ENCODE measurements around the gene TAF10.

TAF10 gene

DNA sequence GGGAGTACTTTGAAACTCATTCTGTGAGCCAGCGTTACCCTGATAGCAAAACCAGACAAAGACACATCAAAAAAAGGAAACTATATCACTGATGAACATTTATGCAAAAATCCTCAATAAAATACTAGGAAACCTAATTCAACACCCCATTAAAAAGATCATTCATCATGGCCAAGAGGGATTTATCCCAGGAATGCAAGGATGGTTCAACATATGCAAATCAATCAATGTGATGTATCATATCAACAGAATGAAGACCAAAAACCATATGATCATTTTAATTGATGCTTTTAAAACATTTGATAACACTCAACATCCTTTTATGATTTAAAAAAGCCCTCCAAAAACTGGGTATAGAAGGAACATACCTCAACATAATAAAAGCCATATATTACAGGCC lies 28.4 kb downstream of the TAF10 start:
- Histone ChIP-seq H3K4me1 (ENCODE audit: control insufficient read depth in 1 of 2, insufficient read depth in 2 of 2, low read length in 2 of 2) (no peaks in the 10 kb centered on the region), H3K4ac (ENCODE audit: low read depth, low read length) (no peak overlapping the region), H3K9ac (ENCODE audit: low read length) (no peak overlapping the region), H3K79me1 (ENCODE audit: low read length) (no peaks in the 10 kb centered on the region), H2AFZ (ENCODE audit: insufficient read depth, low read length, poor library complexity) (no peak overlapping the region), H3K27ac (ENCODE audit: low read depth, low read length) (no peak overlapping the region), H3K4me3 (ENCODE audit: low read depth, low read length) (no peak overlapping the region), H2BK5ac (ENCODE audit: low read depth, low read length, poor library complexity) (no peak overlapping the region), H4K91ac (ENCODE audit: low read depth, low read length) (no peak overlapping the region), H4K12ac (ENCODE audit: low read depth, low read length) (no peak overlapping the region), H2AK5ac (ENCODE audit: low read length) (no peak overlapping the region), H3K79me2 (ENCODE audit: control insufficient read depth, insufficient read depth, low read length, poor library complexity) (peaks cover 2% of the 10 kb centered on the region), H2BK12ac (ENCODE audit: low read length) (no peak overlapping the region), H3K14ac (ENCODE audit: low read length) (no peak overlapping the region), H2BK120ac (ENCODE audit: insufficient read depth, low read length, poor library complexity) (no peak overlapping the region), H3K4me2 (ENCODE audit: low read length) (no peak overlapping the region), H3K27me3 (ENCODE audit: insufficient read depth, low read length) (no peaks in the 10 kb centered on the region), H3K9me3 (ENCODE audit: insufficient read depth, low read depth, low read length) (no peaks in the 10 kb centered on the region), H4K8ac (ENCODE audit: low read depth, low read length) (no peak overlapping the region), H3K18ac (ENCODE audit: low read length) (no peak overlapping the region), H3K23ac (ENCODE audit: low read length) (no peak overlapping the region), H3K36me3 (ENCODE audit: control insufficient read depth in 1 of 2, insufficient read depth in 2 of 2, low read length in 2 of 2) (peaks cover 0 to 2% of the 10 kb centered on the region in 2 experiments)
- WGBS (ENCODE audit: extremely low coverage, insufficient coverage, insufficient read length): no CpG with 5 or more reads among the region's 1 CpG
- DNase-seq: no peak

- no peak overlapping the region for H4K12ac ChIP-seq (ENCODE audit: low read depth, low read length)
- H3K79me1 ChIP-seq (ENCODE audit: low read length): peaks cover 2% of the 10 kb centered on the region
- no peaks in the 10 kb centered on the region for H3K79me2 ChIP-seq (ENCODE audit: control insufficient read depth, insufficient read depth, low read length, poor library complexity)
- H3K9me3 ChIP-seq (ENCODE audit: insufficient read depth, low read depth, low read length): no peaks in the 10 kb centered on the region
- peaks cover 4 to 8% of the 10 kb centered on the region in 2 experiments for H3K4me1 ChIP-seq (ENCODE audit: control insufficient read depth in 1 of 2, insufficient read depth in 2 of 2, low read length in 2 of 2)
- peaks cover 0 to 2% of the 10 kb centered on the region in 2 experiments for H3K36me3 ChIP-seq (ENCODE audit: control insufficient read depth in 1 of 2, insufficient read depth in 2 of 2, low read length in 2 of 2)
- H3K9ac ChIP-seq (ENCODE audit: low read length): no peak overlapping the region
- H3K27me3 ChIP-seq (ENCODE audit: insufficient read depth, low read length): no peaks in the 10 kb centered on the region
- H2AFZ ChIP-seq (ENCODE audit: insufficient read depth, low read length, poor library complexity): no peak overlapping the region
- no CpG with 5 or more reads among the region's 2 CpGs for WGBS (ENCODE audit: extremely low coverage, insufficient coverage, insufficient read length)
- H3K23ac ChIP-seq (ENCODE audit: low read length): no peak overlapping the region
- no peak overlapping the region for H3K18ac ChIP-seq (ENCODE audit: low read length)
- no peak overlapping the region for H3K4ac ChIP-seq (ENCODE audit: low read depth, low read length)
- no peak overlapping the region for H2BK12ac ChIP-seq (ENCODE audit: low read length)
- H3K4me3 ChIP-seq (ENCODE audit: low read depth, low read length): no peak overlapping the region
- no peak overlapping the region for H4K8ac ChIP-seq (ENCODE audit: low read depth, low read length)
- DNase-seq: no peak
- H4K91ac ChIP-seq (ENCODE audit: low read depth, low read length): no peak overlapping the region
- H3K27ac ChIP-seq (ENCODE audit: low read depth, low read length): no peak overlapping the region
- H3K14ac ChIP-seq (ENCODE audit: low read length): no peak overlapping the region
- H2AK5ac ChIP-seq (ENCODE audit: low read length): no peak overlapping the region
- no peak overlapping the region for H2BK120ac ChIP-seq (ENCODE audit: insufficient read depth, low read length, poor library complexity)
- H3K4me2 ChIP-seq (ENCODE audit: low read length): no peak overlapping the region
- H2BK5ac ChIP-seq (ENCODE audit: low read depth, low read length, poor library complexity): no peak overlapping the region
Observed at GRCh38 chr11:6579681-6580080, 32.3 kb downstream of the TAF10 start.

GRCh38 chr11:6578134-6578533 lies 33.9 kb downstream of the TAF10 start:
- Histone ChIP-seq H3K18ac (ENCODE audit: low read length) (no peak overlapping the region), H3K14ac (ENCODE audit: low read length) (no peak overlapping the region), H4K8ac (ENCODE audit: low read depth, low read length) (no peak overlapping the region), H3K79me2 (ENCODE audit: control insufficient read depth, insufficient read depth, low read length, poor library complexity) (no peaks in the 10 kb centered on the region), H2BK5ac (ENCODE audit: low read depth, low read length, poor library complexity) (no peak overlapping the region), H3K27me3 (ENCODE audit: insufficient read depth, low read length) (no peaks in the 10 kb centered on the region), H3K23ac (ENCODE audit: low read length) (no peak overlapping the region), H2AK5ac (ENCODE audit: low read length) (no peak overlapping the region), H4K91ac (ENCODE audit: low read depth, low read length) (no peak overlapping the region), H2AFZ (ENCODE audit: insufficient read depth, low read length, poor library complexity) (no peak overlapping the region), H3K79me1 (ENCODE audit: low read length) (peaks cover 2% of the 10 kb centered on the region), H3K36me3 (ENCODE audit: control insufficient read depth in 1 of 2, insufficient read depth in 2 of 2, low read length in 2 of 2) (peaks cover 0 to 2% of the 10 kb centered on the region in 2 experiments), H2BK12ac (ENCODE audit: low read length) (no peak overlapping the region), H3K9ac (ENCODE audit: low read length) (no peak overlapping the region), H3K4ac (ENCODE audit: low read depth, low read length) (no peak overlapping the region), H4K12ac (ENCODE audit: low read depth, low read length) (no peak overlapping the region), H3K4me1 (ENCODE audit: control insufficient read depth in 1 of 2, insufficient read depth in 2 of 2, low read length in 2 of 2) (peaks cover 4 to 8% of the 10 kb centered on the region in 2 experiments), H3K4me3 (ENCODE audit: low read depth, low read length) (no peak overlapping the region), H3K9me3 (ENCODE audit: insufficient read depth, low read depth, low read length) (no peaks in the 10 kb centered on the region), H3K4me2 (ENCODE audit: low read length) (no peak overlapping the region), H2BK120ac (ENCODE audit: insufficient read depth, low read length, poor library complexity) (no peak overlapping the region), H3K27ac (ENCODE audit: low read depth, low read length) (no peak overlapping the region)
- DNase-seq: no peak
- WGBS (ENCODE audit: extremely low coverage, insufficient coverage, insufficient read length): no CpG with 5 or more reads among the region's 1 CpG

GRCh38 chr11:6576471-6577373 lies 35.3 kb downstream of the TAF10 start:
- Histone ChIP-seq H3K79me1 (ENCODE audit: low read length) (peaks cover 2% of the 10 kb centered on the region), H3K9me3 (ENCODE audit: insufficient read depth, low read depth, low read length) (no peaks in the 10 kb centered on the region), H3K4me2 (ENCODE audit: low read length) (no peak overlapping the region), H2AK5ac (ENCODE audit: low read length) (no peak overlapping the region), H2AFZ (ENCODE audit: insufficient read depth, low read length, poor library complexity) (no peak overlapping the region), H2BK5ac (ENCODE audit: low read depth, low read length, poor library complexity) (no peak overlapping the region), H3K23ac (ENCODE audit: low read length) (no peak overlapping the region), H3K27me3 (ENCODE audit: insufficient read depth, low read length) (no peaks in the 10 kb centered on the region), H2BK120ac (ENCODE audit: insufficient read depth, low read length, poor library complexity) (no peak overlapping the region), H3K36me3 (ENCODE audit: control insufficient read depth in 1 of 2, insufficient read depth in 2 of 2, low read length in 2 of 2) (peaks cover 0 to 2% of the 10 kb centered on the region in 2 experiments), H3K27ac (ENCODE audit: low read depth, low read length) (no peak overlapping the region), H3K79me2 (ENCODE audit: control insufficient read depth, insufficient read depth, low read length, poor library complexity) (no peaks in the 10 kb centered on the region), H4K12ac (ENCODE audit: low read depth, low read length) (no peak overlapping the region), H3K4me3 (ENCODE audit: low read depth, low read length) (no peak overlapping the region), H4K8ac (ENCODE audit: low read depth, low read length) (no peak overlapping the region), H4K91ac (ENCODE audit: low read depth, low read length) (no peak overlapping the region), H3K4me1 (ENCODE audit: control insufficient read depth in 1 of 2, insufficient read depth in 2 of 2, low read length in 2 of 2) (peaks cover 4 to 8% of the 10 kb centered on the region in 2 experiments), H3K4ac (ENCODE audit: low read depth, low read length) (no peak overlapping the region), H2BK12ac (ENCODE audit: low read length) (no peak overlapping the region), H3K14ac (ENCODE audit: low read length) (no peak overlapping the region), H3K9ac (ENCODE audit: low read length) (no peak overlapping the region), H3K18ac (ENCODE audit: low read length) (no peak overlapping the region)
- DNase-seq: peak in 1 of 2 donors; percentile 29
- WGBS (ENCODE audit: extremely low coverage, insufficient coverage, insufficient read length): no CpG with 5 or more reads among the region's 6 CpGs

Measured in trophoblast cell (in vitro differentiated cells and primary cell).